ENCODE measurements around the gene TBCA. TPM values are rescaled to one million over a fixed set of nuclear protein-coding genes. Genes with fewer than 3 reads are reported as not detected.

Gene TBCA
- polyA plus RNA-seq, 1 of the 3 experiments (the other 2 are of a cell fraction) = 199 TPM

- 66% methylated on average over 7 of the region's 7 CpGs for WGBS (ENCODE audit: low lambda C conversion rate)
- H3K4me2 ChIP-seq = no peak overlapping the region
- H3K27ac ChIP-seq (ENCODE audit: low read depth in 2 of 2, low read length in 1 of 2) = no peak overlapping the region
- no peaks in the 10 kb centered on the region for H3K9me3 ChIP-seq
- H3K27me3 ChIP-seq (ENCODE audit: insufficient read depth) = no peaks in the 10 kb centered on the region
- DNase-seq = no peak
- H3K4me1 ChIP-seq (ENCODE audit: control insufficient read depth in 1 of 2, insufficient read depth in 2 of 2, low read depth in 1 of 2, low read length in 1 of 2) = no peaks in the 10 kb centered on the region; a peak in 1 of 4 replicates
- no peaks in the 10 kb centered on the region for H3F3A ChIP-seq (replicated peaks; ENCODE audit: insufficient read depth)
- no peaks in the 10 kb centered on the region for H4K20me1 ChIP-seq (ENCODE audit: insufficient read depth)
- no peaks in the 10 kb centered on the region for H3K79me2 ChIP-seq (ENCODE audit: insufficient read depth)
- no peak for TF ChIP-seq FOXM1 (IDR thresholded peaks at IDR 0.05; ENCODE audit: low read depth)
- no peak for TF ChIP-seq CHD2 (IDR thresholded peaks at IDR 0.05; ENCODE audit: low read length, partially characterized antibody)
- H3K9me2 ChIP-seq = no peaks in the 10 kb centered on the region
- no peak overlapping the region for H2AFZ ChIP-seq (ENCODE audit: low read depth)
- H3K4me3 ChIP-seq (ENCODE audit: low read depth in 2 of 2, low read length in 1 of 2) = no peak overlapping the region
- CTCF ChIA-PET = interaction anchor here (0.9 kb wide), 1 partner anchor 499 kb away, joined by 3 read pairs; no protein-coding TSS in a partner anchor
- no peak overlapping the region for H3K9ac ChIP-seq
- POLR2A ChIA-PET = no interaction called here
- H3K36me3 ChIP-seq (replicated peaks in 1 of 2; ENCODE audit: control insufficient read depth in 1 of 2, insufficient read depth in 2 of 2, low read length in 1 of 2) = no peaks in the 10 kb centered on the region
These were observed 112.9 kb downstream of the TBCA start for GRCh38 chr5:77663090-77663863.

GRCh38 chr5:77662635-77663034 is 113.5 kb downstream of the TBCA start:
- no peak for DNase-seq
- ChIA-PET CTCF (interaction anchor here (0.9 kb wide), 1 partner anchor 500 kb away, joined by 3 read pairs; no protein-coding TSS in a partner anchor), POLR2A (no interaction called here)
- Histone ChIP-seq H4K20me1 (ENCODE audit: insufficient read depth) (no peaks in the 10 kb centered on the region), H3K27ac (ENCODE audit: low read depth in 2 of 2, low read length in 1 of 2) (no peak overlapping the region), H3K79me2 (ENCODE audit: insufficient read depth) (no peaks in the 10 kb centered on the region), H3K4me2 (no peak overlapping the region), H3K4me1 (ENCODE audit: control insufficient read depth in 1 of 2, insufficient read depth in 2 of 2, low read depth in 1 of 2, low read length in 1 of 2) (no peaks in the 10 kb centered on the region; a peak in 1 of 4 replicates), H3K36me3 (replicated peaks in 1 of 2; ENCODE audit: control insufficient read depth in 1 of 2, insufficient read depth in 2 of 2, low read length in 1 of 2) (no peaks in the 10 kb centered on the region), H3K9me3 (no peaks in the 10 kb centered on the region), H3K9ac (no peak overlapping the region), H3K9me2 (no peaks in the 10 kb centered on the region), H3F3A (replicated peaks; ENCODE audit: insufficient read depth) (no peaks in the 10 kb centered on the region), H2AFZ (ENCODE audit: low read depth) (no peak overlapping the region), H3K4me3 (ENCODE audit: low read depth in 2 of 2, low read length in 1 of 2) (no peak overlapping the region), H3K27me3 (ENCODE audit: insufficient read depth) (no peaks in the 10 kb centered on the region)
- no peak for TF ChIP-seq FOXM1 (IDR thresholded peaks at IDR 0.05; ENCODE audit: low read depth)
- TF ChIP-seq NFIC (IDR thresholded peaks at IDR 0.05; ENCODE audit: borderline replicate concordance) = no peak
- TF ChIP-seq SIN3A (IDR thresholded peaks at IDR 0.05; ENCODE audit: borderline replicate concordance, low read depth, low read length) = no peak
- TF ChIP-seq RAD21 (IDR thresholded peaks at IDR 0.05; ENCODE audit: low read length) = no peak
- no peak for TF ChIP-seq REST (IDR thresholded peaks at IDR 0.05; ENCODE audit: low read depth, low read length)
- no peak for TF ChIP-seq POLR2AphosphoS5 (IDR thresholded peaks at IDR 0.05; ENCODE audit: low read depth, low read length)
- TF ChIP-seq NRF1 (IDR thresholded peaks at IDR 0.05; ENCODE audit: low read depth, low read length) = no peak
- TF ChIP-seq GABPA (IDR thresholded peaks at IDR 0.05; ENCODE audit: low read depth) = no peak
- no peak for TF ChIP-seq MAX (IDR thresholded peaks at IDR 0.05; ENCODE audit: low read depth)
